HUES6 (cell line): ENCODE measurements around the gene DAGLA.

ENCODE experiments used
- H3K27ac ChIP-seq: 2 replicates; pipeline ENCODE4 v1.7.0; 2013; ENCODE audit warnings: low read depth, mild to moderate bottlenecking, low read length, inconsistent platforms
- H3K27me3 ChIP-seq: 2 replicates; pipeline ENCODE4 v1.6.1; 2013; ENCODE audit warnings: low read length; ENCODE audit not compliant: control insufficient read depth, insufficient read depth
- H3K36me3 ChIP-seq: 2 replicates; pipeline ENCODE4 v1.6.1; 2013; ENCODE audit warnings: low read length; ENCODE audit not compliant: control insufficient read depth, insufficient read depth
- H3K4me1 ChIP-seq: 2 replicates; pipeline ENCODE4 v1.6.1; 2013; ENCODE audit warnings: low read length; ENCODE audit not compliant: control insufficient read depth, insufficient read depth
- H3K4me3 ChIP-seq: 2 replicates; pipeline ENCODE4 v1.5.1; 2013; ENCODE audit warnings: low read depth, low read length
- H3K9ac ChIP-seq: one replicate; pipeline ENCODE4 v1.6.1; 2013; ENCODE audit warnings: mild to moderate bottlenecking, low read length
- H3K9me3 ChIP-seq: 2 replicates; pipeline ENCODE4 v1.6.1; 2013; ENCODE audit warnings: low read depth, low read length; ENCODE audit not compliant: control insufficient read depth, insufficient read depth

Gene DAGLA

GRCh38 chr11:61743486-61744095 lies 63.4 kb downstream of the DAGLA start:
- no peaks in the 10 kb centered on the region for H3K9me3 ChIP-seq
- H3K9ac ChIP-seq = no peak overlapping the region
- H3K27me3 ChIP-seq = no peaks in the 10 kb centered on the region
- no peak overlapping the region for H3K4me3 ChIP-seq
- H3K4me1 ChIP-seq = peaks cover 13% of the 10 kb centered on the region
- H3K36me3 ChIP-seq = peaks cover 11% of the 10 kb centered on the region
- H3K27ac ChIP-seq = no peak overlapping the region

- Histone ChIP-seq H3K4me1 (peaks cover 19% of the 10 kb centered on the region), H3K36me3 (peaks cover 11% of the 10 kb centered on the region), H3K27me3 (no peaks in the 10 kb centered on the region), H3K27ac (no peak overlapping the region), H3K4me3 (no peak overlapping the region), H3K9ac (no peak overlapping the region), H3K9me3 (no peaks in the 10 kb centered on the region)
These were observed 64.0 kb downstream of the DAGLA start for GRCh38 chr11:61744181-61744580.

- Histone ChIP-seq H3K27me3 (no peaks in the 10 kb centered on the region), H3K36me3 (peaks cover 11% of the 10 kb centered on the region), H3K4me1 (peaks cover 24% of the 10 kb centered on the region), H3K9me3 (no peaks in the 10 kb centered on the region), H3K4me3 (no peak overlapping the region), H3K9ac (no peak overlapping the region), H3K27ac (no peak overlapping the region)
These were observed 64.5 kb downstream of the DAGLA start for GRCh38 chr11:61744609-61745156.

GRCh38 chr11:61745781-61746441 lies 65.7 kb downstream of the DAGLA start:
- Histone ChIP-seq H3K9ac (no peak overlapping the region), H3K4me3 (no peak overlapping the region), H3K27ac (no peak overlapping the region), H3K36me3 (peaks cover 11% of the 10 kb centered on the region), H3K27me3 (peaks cover 1% of the 10 kb centered on the region; the same call in 1 of the 2 replicates), H3K4me1 (peaks cover 30% of the 10 kb centered on the region), H3K9me3 (no peaks in the 10 kb centered on the region)

- peaks cover 7% of the 10 kb centered on the region for H3K36me3 ChIP-seq
- H3K4me1 ChIP-seq = peaks cover 30% of the 10 kb centered on the region
- H3K4me3 ChIP-seq = no peak overlapping the region
- no peak overlapping the region for H3K27ac ChIP-seq
- peaks cover 5% of the 10 kb centered on the region; the same call in 1 of the 2 replicates for H3K27me3 ChIP-seq
- no peaks in the 10 kb centered on the region for H3K9me3 ChIP-seq
- H3K9ac ChIP-seq = no peak overlapping the region
These were observed 66.4 kb downstream of the DAGLA start for GRCh38 chr11:61746442-61747191.

- H3K9me3 ChIP-seq = no peaks in the 10 kb centered on the region
- H3K4me3 ChIP-seq = no peak overlapping the region
- peaks cover 11% of the 10 kb centered on the region for H3K27me3 ChIP-seq
- peaks cover 34% of the 10 kb centered on the region for H3K4me1 ChIP-seq
- H3K36me3 ChIP-seq = peaks cover 1% of the 10 kb centered on the region
- no peak overlapping the region for H3K27ac ChIP-seq
- peak overlapping the region; percentile 46 for H3K9ac ChIP-seq
These were observed 67.2 kb downstream of the DAGLA start for GRCh38 chr11:61747192-61747966.

- no peak overlapping the region for H3K27ac ChIP-seq
- peaks cover 35% of the 10 kb centered on the region for H3K4me1 ChIP-seq
- H3K9ac ChIP-seq = no peak overlapping the region
- no peaks in the 10 kb centered on the region for H3K9me3 ChIP-seq
- peaks cover 14% of the 10 kb centered on the region for H3K27me3 ChIP-seq
- H3K36me3 ChIP-seq = no peaks in the 10 kb centered on the region
- no peak overlapping the region for H3K4me3 ChIP-seq
These were observed 67.7 kb downstream of the DAGLA start for GRCh38 chr11:61747967-61748285.

GRCh38 chr11:61749591-61750217 lies 69.5 kb downstream of the DAGLA start:
- Histone ChIP-seq H3K9ac (no peak overlapping the region), H3K4me3 (no peak overlapping the region), H3K4me1 (peaks cover 50% of the 10 kb centered on the region), H3K36me3 (no peaks in the 10 kb centered on the region), H3K27me3 (peaks cover 29% of the 10 kb centered on the region), H3K9me3 (no peaks in the 10 kb centered on the region), H3K27ac (no peak overlapping the region)

- Histone ChIP-seq H3K9me3 (no peaks in the 10 kb centered on the region), H3K27ac (no peak overlapping the region), H3K9ac (no peak overlapping the region), H3K36me3 (no peaks in the 10 kb centered on the region), H3K27me3 (peaks cover 29% of the 10 kb centered on the region), H3K4me3 (no peak overlapping the region), H3K4me1 (peaks cover 60% of the 10 kb centered on the region)
These were observed 70.6 kb downstream of the DAGLA start for GRCh38 chr11:61750631-61751273.

GRCh38 chr11:61751384-61751783 lies 71.2 kb downstream of the DAGLA start:
- peaks cover 29% of the 10 kb centered on the region for H3K27me3 ChIP-seq
- no peaks in the 10 kb centered on the region for H3K9me3 ChIP-seq
- H3K36me3 ChIP-seq = no peaks in the 10 kb centered on the region

More at GRCh38 chr11:61751384-61751783, 71.2 kb downstream of the DAGLA start:
- no peak overlapping the region for H3K4me3 ChIP-seq
- peaks cover 66% of the 10 kb centered on the region for H3K4me1 ChIP-seq
- H3K9ac ChIP-seq = no peak overlapping the region
- H3K27ac ChIP-seq = no peak overlapping the region
